ENCODE measurements around the gene S100A12.
"Not testable (repeated sequence)": the region's sequence is repeated elsewhere in the genome, so short reads cannot be mapped to it uniquely, and the experiment has no call there.

The S100A12 gene

GRCh38 chr1:153353226-153353947, 22.0 kb downstream of the S100A12 start:
- DNase-seq (ENCODE audit: low read depth, low spot score): no peak

- peak; percentile 52 for DNase-seq (ENCODE audit: low read depth, low spot score)
These were observed 22.9 kb downstream of the S100A12 start for GRCh38 chr1:153352523-153352922.

- no peak for DNase-seq (ENCODE audit: low read depth, low spot score)
These were observed 25.0 kb downstream of the S100A12 start for GRCh38 chr1:153350321-153350957.

GRCh38 chr1:153349363-153350320, 25.8 kb downstream of the S100A12 start:
- no peak for DNase-seq (ENCODE audit: low read depth, low spot score)

- no peak for DNase-seq (ENCODE audit: low read depth, low spot score)
These were observed 26.7 kb downstream of the S100A12 start, which contains the start of gene PGLYRP4 for GRCh38 chr1:153348511-153349362. Gene PGLYRP4, minus strand, starts transcription at chr1:153348841. Its CDS starts 909 bp downstream, at chr1:153347932.

GRCh38 chr1:153347856-153348255, 27.6 kb downstream of the S100A12 start:
- DNase-seq (ENCODE audit: low read depth, low spot score): no peak

GRCh38 chr1:153347049-153347448, 28.4 kb downstream of the S100A12 start:
- DNase-seq (ENCODE audit: low read depth, low spot score): not testable (repeated sequence)

GRCh38 chr1:153346077-153346723, 29.2 kb downstream of the S100A12 start:
- DNase-seq (ENCODE audit: low read depth, low spot score): no peak

GRCh38 chr1:153345187-153346076, 30.0 kb downstream of the S100A12 start:
- no peak for DNase-seq (ENCODE audit: low read depth, low spot score)

- no peak for DNase-seq (ENCODE audit: low read depth, low spot score)
These were observed 30.7 kb downstream of the S100A12 start for GRCh38 chr1:153344718-153345025.

- DNase-seq (ENCODE audit: low read depth, low spot score): no peak
These were observed 31.4 kb downstream of the S100A12 start for GRCh38 chr1:153343811-153344717.

GRCh38 chr1:153343040-153343681, 32.3 kb downstream of the S100A12 start:
- DNase-seq (ENCODE audit: low read depth, low spot score): no peak

- DNase-seq (ENCODE audit: low read depth, low spot score): no peak
These were observed 33.2 kb downstream of the S100A12 start for GRCh38 chr1:153342178-153342577.

GRCh38 chr1:153341431-153341934, 33.9 kb downstream of the S100A12 start:
- no peak for DNase-seq (ENCODE audit: low read depth, low spot score)

- no peak for DNase-seq (ENCODE audit: low read depth, low spot score)
These were observed 35.1 kb downstream of the S100A12 start for GRCh38 chr1:153340356-153340755.

- DNase-seq (ENCODE audit: low read depth, low spot score): no peak
These were observed 35.6 kb downstream of the S100A12 start for GRCh38 chr1:153339802-153340201.

- no peak for DNase-seq (ENCODE audit: low read depth, low spot score)
These were observed 37.2 kb downstream of the S100A12 start for GRCh38 chr1:153337980-153338853.
